Gastrocnemius medialis (tissue), 4 donors: Measurements from ENCODE around the gene RIMBP2. TPM values are rescaled to one million over a fixed set of nuclear protein-coding genes. Genes with fewer than 3 reads are reported as not detected.

Source experiments
- ATAC-seq, 2 donors: fragments of 150-250 bp; one replicate each; pipeline ENCODE4 v1.9.1; 2016
- DNase-seq, 2 donors: peaks; one replicate each; pipeline ENCODE4 v3.0.0-alpha.2; 2019
- H3K27ac ChIP-seq, 4 donors: fragments of 200-600 bp; sonication (generic); 1 replicate in 1 of 4; 2 replicates in 3 of 4; pipeline ENCODE4 v1.5.1; 2016 to 2018; ENCODE audit warnings: mild to moderate bottlenecking in 2 of 4, moderate library complexity in 1 of 4
- H3K27me3 ChIP-seq, 3 donors: fragments of 200-600 bp; sonication (generic) in 2 of 3; 1 replicate in 1 of 3; 2 replicates in 2 of 3; pipeline versions ENCODE4 v1.5.1 to v1.6.0; 2016 to 2019; ENCODE audit warnings: mild to moderate bottlenecking in 1 of 3, moderate library complexity in 1 of 3
- H3K36me3 ChIP-seq, 2 donors: fragments of 200-600 bp; sonication (generic) in 1 of 2; one replicate each; pipeline ENCODE4 v1.5.1; 2017 to 2018
- H3K4me1 ChIP-seq, 2 donors: fragments of 200-600 bp; sonication (generic) in 1 of 2; one replicate each; pipeline ENCODE4 v1.5.1; 2016 to 2017; ENCODE audit warnings: mild to moderate bottlenecking in 2 of 2
- H3K4me3 ChIP-seq, 4 donors: fragments of 200-600 bp; sonication (generic) in 3 of 4; 1 replicate in 1 of 4; 2 replicates in 3 of 4; pipeline ENCODE4 v1.5.1; 2016 to 2019; ENCODE audit warnings: mild to moderate bottlenecking in 2 of 4
- H3K9me3 ChIP-seq, 3 donors: fragments of 200-600 bp; sonication (generic) in 2 of 3; 1 replicate in 1 of 3; 2 replicates in 2 of 3; pipeline ENCODE4 v1.5.1; 2016 to 2019
- POLR2A ChIP-seq, 2 donors: fragments of 450-650 bp; IDR thresholded peaks; one replicate each; pipeline ENCODE4 v1.6.1; 2017; ENCODE audit warnings: antibody characterized with exemption in 2 of 2, mild to moderate bottlenecking in 2 of 2, moderate library complexity in 2 of 2
- in situ Hi-C, 4 donors: fragments of 200-750 bp; cut with MboI; loops; one replicate each; pipeline versions ENCODE4 v1.15.0 to v1.8.0; 2017; ENCODE audit warnings: low sequenced_read_pairs in 4 of 4
- intact Hi-C: fragments of 100-400 bp; cut with DNase I; formaldehyde crosslinking; loops from one replicate; pipeline ENCODE4 v1.15.1; 2023; ENCODE audit warnings: low total_unique reads
- total RNA-seq, 4 donors: library from RNA; depleted of rRNA; stranded (reverse); fragments of >200 nt; gene quantifications; one replicate each; pipeline versions ENCODE4 v1.1.0 to v1.2.3, GENCODE V29; 2016
- TF ChIP-seq, protein P1 (sequence below), 5 experiments: fragments of 450-650 bp in 3 of 5; fragments of 200-600 bp in 2 of 5; sonication (generic) in 2 of 5; IDR thresholded peaks in 4 of 5; conservative IDR thresholded peaks in 1 of 5; 1 replicate in 4 of 5; 2 replicates in 1 of 5; pipeline ENCODE4 v1.5.1; 2016 to 2019; ENCODE audit warnings: antibody characterized with exemption in 5 of 5, mild to moderate bottlenecking in 3 of 5, moderate library complexity in 3 of 5

The RIMBP2 gene
- total RNA-seq, 4 donors from 2014 or later = 0.76 to 2.2 (median 1.2) TPM; not detected in 1

DNA sequence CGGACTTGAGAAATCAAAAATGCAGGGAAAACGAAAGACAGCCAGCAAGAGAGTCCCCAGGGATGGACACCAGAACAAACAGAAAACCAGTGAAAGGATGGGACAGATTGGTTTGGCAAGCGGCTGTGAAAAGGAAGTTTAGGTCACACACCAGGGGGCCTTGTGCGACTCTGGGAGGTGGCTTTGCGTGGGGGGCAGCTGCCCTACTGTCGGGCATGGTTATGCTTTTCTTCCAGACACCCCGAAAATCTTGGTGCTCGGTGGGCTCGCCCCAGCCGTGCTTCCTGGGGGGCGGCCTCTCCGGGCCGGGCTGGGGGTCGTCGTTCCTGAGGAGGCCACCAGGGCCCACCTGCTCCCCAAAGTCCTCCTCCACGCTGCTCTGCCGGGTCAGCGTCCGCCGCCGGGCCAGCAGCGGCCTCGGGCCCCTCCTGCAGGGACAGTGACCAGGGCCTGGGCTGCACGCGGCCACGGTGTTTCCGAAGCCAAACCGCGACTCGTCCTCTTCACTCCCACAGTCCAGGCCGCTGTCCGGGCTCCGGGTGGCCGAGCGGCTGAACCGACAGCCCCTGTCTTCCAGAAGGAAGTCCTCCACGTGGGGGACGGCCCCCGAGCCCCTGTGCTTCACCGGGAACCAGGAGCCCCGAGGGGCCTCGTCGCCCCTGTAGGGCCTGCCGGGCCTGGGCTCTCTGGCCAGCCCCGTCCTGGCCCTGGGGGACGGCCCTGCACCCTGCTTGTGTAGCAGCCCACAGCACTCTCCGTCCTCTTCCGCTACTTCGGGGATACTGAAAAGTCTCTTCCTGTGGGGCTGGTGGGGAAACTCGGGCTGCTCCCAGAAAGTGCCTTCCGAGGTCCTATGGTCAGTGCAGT lies 291.9 kb downstream of the RIMBP2 start:
- TF ChIP-seq, protein P1, sequence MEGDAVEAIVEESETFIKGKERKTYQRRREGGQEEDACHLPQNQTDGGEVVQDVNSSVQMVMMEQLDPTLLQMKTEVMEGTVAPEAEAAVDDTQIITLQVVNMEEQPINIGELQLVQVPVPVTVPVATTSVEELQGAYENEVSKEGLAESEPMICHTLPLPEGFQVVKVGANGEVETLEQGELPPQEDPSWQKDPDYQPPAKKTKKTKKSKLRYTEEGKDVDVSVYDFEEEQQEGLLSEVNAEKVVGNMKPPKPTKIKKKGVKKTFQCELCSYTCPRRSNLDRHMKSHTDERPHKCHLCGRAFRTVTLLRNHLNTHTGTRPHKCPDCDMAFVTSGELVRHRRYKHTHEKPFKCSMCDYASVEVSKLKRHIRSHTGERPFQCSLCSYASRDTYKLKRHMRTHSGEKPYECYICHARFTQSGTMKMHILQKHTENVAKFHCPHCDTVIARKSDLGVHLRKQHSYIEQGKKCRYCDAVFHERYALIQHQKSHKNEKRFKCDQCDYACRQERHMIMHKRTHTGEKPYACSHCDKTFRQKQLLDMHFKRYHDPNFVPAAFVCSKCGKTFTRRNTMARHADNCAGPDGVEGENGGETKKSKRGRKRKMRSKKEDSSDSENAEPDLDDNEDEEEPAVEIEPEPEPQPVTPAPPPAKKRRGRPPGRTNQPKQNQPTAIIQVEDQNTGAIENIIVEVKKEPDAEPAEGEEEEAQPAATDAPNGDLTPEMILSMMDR (IDR thresholded peaks at IDR 0.05 in 4 of 5, conservative IDR thresholded peaks at IDR 0.05 in 1 of 5) = no peak
- TF ChIP-seq POLR2A (IDR thresholded peaks at IDR 0.05) = no peak

DNA sequence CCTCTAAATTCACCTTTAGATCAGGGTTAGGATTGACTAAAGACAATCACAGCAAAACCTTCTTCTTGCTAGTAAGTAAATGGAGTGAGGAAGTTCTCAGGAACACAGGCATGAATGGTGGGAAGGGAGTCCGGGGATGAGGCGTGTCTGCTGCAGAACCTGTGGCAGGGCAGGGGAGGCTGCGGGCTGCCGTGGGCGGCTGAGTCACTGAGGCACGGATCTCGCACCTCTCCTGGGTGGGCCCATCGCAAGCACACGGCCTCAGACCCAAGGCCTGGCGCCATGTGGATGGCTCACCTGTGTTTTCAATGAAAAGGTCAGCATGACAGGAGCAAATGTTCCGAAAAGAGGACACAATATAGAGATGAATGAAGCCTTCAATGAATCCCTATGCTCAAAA lies 293.0 kb downstream of the RIMBP2 start:
- Histone ChIP-seq H3K27ac (no peak overlapping the region), H3K36me3 (no peaks in the 10 kb centered on the region), H3K9me3 (no peaks in the 10 kb centered on the region), H3K4me1 (no peaks in the 10 kb centered on the region), H3K4me3 (no peak overlapping the region), H3K27me3 (no peaks in the 10 kb centered on the region)
- DNase-seq (no peak), ATAC-seq (no peak)
- in situ Hi-C loops (no loop called here), intact Hi-C loops (no loop called here)
- no peak for TF ChIP-seq POLR2A (IDR thresholded peaks at IDR 0.05)
- TF ChIP-seq, protein P1 (IDR thresholded peaks at IDR 0.05 in 4 of 5, conservative IDR thresholded peaks at IDR 0.05 in 1 of 5) = no peak

More for the DNA sequence above, 291.9 kb downstream of the RIMBP2 start:
- H3K27me3 ChIP-seq = no peaks in the 10 kb centered on the region
- peak overlapping the region in 1 of 4 donors; percentile 34 for H3K27ac ChIP-seq
- intact Hi-C loops = no loop called here
- in situ Hi-C loops = no loop called here
- no peaks in the 10 kb centered on the region for H3K4me1 ChIP-seq
- H3K9me3 ChIP-seq = no peaks in the 10 kb centered on the region
- no peak overlapping the region for H3K4me3 ChIP-seq
- DNase-seq (no peak), ATAC-seq (no peak)
- H3K36me3 ChIP-seq = no peaks in the 10 kb centered on the region

DNA sequence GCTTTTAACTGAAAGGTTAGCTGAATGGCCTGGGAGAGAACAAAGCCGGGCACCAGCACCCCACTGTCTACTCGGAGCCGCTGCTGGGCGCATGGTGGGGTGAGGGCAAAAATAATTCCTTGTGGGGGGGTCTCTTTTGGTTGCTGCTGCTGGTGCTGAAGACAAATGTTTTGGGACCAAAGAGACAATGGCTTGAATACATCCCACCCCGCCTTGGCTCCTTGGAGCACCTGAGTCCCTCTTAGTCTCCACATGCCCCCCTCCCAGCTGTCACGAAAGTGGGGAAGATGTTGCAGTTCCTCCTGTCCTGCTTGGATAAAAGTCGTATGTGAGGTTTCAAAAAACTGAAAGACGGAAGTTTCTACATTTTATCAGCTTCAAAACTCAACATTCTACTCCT lies 293.4 kb downstream of the RIMBP2 start:
- Histone ChIP-seq H3K36me3 (no peaks in the 10 kb centered on the region), H3K9me3 (no peaks in the 10 kb centered on the region), H3K27me3 (no peaks in the 10 kb centered on the region), H3K27ac (no peak overlapping the region), H3K4me3 (no peak overlapping the region), H3K4me1 (no peaks in the 10 kb centered on the region)
- in situ Hi-C loops = no loop called here
- intact Hi-C loops = no loop called here
- ATAC-seq (no peak), DNase-seq (no peak)
- TF ChIP-seq, protein P1 (IDR thresholded peaks at IDR 0.05 in 4 of 5, conservative IDR thresholded peaks at IDR 0.05 in 1 of 5) = no peak
- TF ChIP-seq POLR2A (IDR thresholded peaks at IDR 0.05) = no peak

DNA sequence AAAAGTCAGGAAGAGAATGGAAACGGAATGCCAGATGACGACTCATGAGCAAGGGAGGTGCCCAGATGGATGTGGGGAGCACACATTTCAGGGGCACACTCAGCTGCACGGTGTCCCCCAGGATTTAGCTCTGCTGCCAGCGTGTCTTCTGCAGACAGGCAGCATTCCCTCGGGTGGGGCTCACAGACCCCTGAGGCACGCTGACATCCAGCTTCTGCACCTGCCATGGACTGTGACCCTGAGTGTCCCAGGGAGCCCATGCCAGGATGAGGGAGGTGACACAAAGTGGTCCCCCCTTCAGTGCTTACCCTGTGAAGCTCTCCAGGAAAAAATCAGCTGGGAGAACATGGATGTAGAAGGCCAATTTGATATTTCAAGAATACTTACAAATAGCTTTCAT lies 294.2 kb downstream of the RIMBP2 start:
- Histone ChIP-seq H3K4me3 (no peak overlapping the region), H3K36me3 (no peaks in the 10 kb centered on the region), H3K27me3 (no peaks in the 10 kb centered on the region), H3K9me3 (no peaks in the 10 kb centered on the region), H3K4me1 (no peaks in the 10 kb centered on the region), H3K27ac (no peak overlapping the region)
- DNase-seq = no peak
- in situ Hi-C loops (no loop called here), intact Hi-C loops (no loop called here)
- no peak for ATAC-seq
- no peak for TF ChIP-seq POLR2A (IDR thresholded peaks at IDR 0.05)
- TF ChIP-seq, protein P1 (IDR thresholded peaks at IDR 0.05 in 4 of 5, conservative IDR thresholded peaks at IDR 0.05 in 1 of 5) = no peak
